ENCODE data around the gene SERPINF2.
"Not testable (repeated sequence)": the region's sequence is repeated elsewhere in the genome, so short reads cannot be mapped to it uniquely, and the experiment has no call there.

SERPINF2 gene

GRCh38 chr17:1796800-1797199 lies 54.1 kb downstream of the SERPINF2 start:
- DNase-seq = no peak

- no peak for DNase-seq
Observed at GRCh38 chr17:1797323-1797722, 54.7 kb downstream of the SERPINF2 start.

GRCh38 chr17:1797846-1798245 lies 55.2 kb downstream of the SERPINF2 start:
- not testable (repeated sequence) for DNase-seq

GRCh38 chr17:1800240-1800639 lies 57.6 kb downstream of the SERPINF2 start:
- no peak for DNase-seq

- DNase-seq = no peak
Observed at GRCh38 chr17:1800712-1801111, 58.0 kb downstream of the SERPINF2 start.

GRCh38 chr17:1802429-1802828 lies 59.8 kb downstream of the SERPINF2 start:
- no peak for DNase-seq

- no peak for DNase-seq
Observed at GRCh38 chr17:1803280-1803679, 60.6 kb downstream of the SERPINF2 start.
